Measurements from ENCODE around the gene BRD1. TPM values are rescaled to one million over a fixed set of nuclear protein-coding genes. Genes with fewer than 3 reads are reported as not detected.

BRD1 gene
- total and polyA plus RNA-seq, 9 donors = 13.6 to 45.6 (median 35.8) TPM

DNA sequence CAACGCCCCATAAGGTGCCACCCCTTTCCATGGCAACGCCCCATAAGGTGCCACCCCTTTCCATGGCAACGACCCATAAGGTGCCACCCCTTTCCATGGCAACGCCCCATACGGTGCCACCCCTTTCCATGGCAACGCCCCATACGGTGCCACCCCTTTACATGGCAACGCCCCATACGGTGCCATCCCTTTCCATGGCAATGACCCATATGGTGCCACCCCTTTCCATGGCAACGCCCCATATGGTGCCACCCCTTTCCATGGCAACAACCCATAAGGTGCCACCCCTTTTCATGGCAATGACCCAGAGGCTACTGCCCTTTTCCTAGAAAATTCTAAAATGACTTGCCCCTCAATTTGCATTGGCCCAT lies 72.1 kb downstream of the BRD1 start:
- TF ChIP-seq EP300 (IDR thresholded peaks at IDR 0.05) (no peak), POLR2A (IDR thresholded peaks at IDR 0.05) (no peak)
- TF ChIP-seq, protein P1, sequence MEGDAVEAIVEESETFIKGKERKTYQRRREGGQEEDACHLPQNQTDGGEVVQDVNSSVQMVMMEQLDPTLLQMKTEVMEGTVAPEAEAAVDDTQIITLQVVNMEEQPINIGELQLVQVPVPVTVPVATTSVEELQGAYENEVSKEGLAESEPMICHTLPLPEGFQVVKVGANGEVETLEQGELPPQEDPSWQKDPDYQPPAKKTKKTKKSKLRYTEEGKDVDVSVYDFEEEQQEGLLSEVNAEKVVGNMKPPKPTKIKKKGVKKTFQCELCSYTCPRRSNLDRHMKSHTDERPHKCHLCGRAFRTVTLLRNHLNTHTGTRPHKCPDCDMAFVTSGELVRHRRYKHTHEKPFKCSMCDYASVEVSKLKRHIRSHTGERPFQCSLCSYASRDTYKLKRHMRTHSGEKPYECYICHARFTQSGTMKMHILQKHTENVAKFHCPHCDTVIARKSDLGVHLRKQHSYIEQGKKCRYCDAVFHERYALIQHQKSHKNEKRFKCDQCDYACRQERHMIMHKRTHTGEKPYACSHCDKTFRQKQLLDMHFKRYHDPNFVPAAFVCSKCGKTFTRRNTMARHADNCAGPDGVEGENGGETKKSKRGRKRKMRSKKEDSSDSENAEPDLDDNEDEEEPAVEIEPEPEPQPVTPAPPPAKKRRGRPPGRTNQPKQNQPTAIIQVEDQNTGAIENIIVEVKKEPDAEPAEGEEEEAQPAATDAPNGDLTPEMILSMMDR (IDR thresholded peaks at IDR 0.05) = no peak
- H3K4me1 ChIP-seq (ENCODE audit: insufficient read depth) = no peaks in the 10 kb centered on the region
- H3K27me3 ChIP-seq = no peaks in the 10 kb centered on the region
- no peaks in the 10 kb centered on the region for H3K36me3 ChIP-seq
- DNase-seq = no peak
- no peaks in the 10 kb centered on the region for H3K9me3 ChIP-seq
- H3K4me3 ChIP-seq = no peak overlapping the region
- H3K27ac ChIP-seq = no peak overlapping the region
- 80 to 90% (median 87%) methylated on average over 10 of the region's 10 CpGs for WGBS, 3 donors
- intact Hi-C loops (cut with DNase I) = no loop called here

DNA sequence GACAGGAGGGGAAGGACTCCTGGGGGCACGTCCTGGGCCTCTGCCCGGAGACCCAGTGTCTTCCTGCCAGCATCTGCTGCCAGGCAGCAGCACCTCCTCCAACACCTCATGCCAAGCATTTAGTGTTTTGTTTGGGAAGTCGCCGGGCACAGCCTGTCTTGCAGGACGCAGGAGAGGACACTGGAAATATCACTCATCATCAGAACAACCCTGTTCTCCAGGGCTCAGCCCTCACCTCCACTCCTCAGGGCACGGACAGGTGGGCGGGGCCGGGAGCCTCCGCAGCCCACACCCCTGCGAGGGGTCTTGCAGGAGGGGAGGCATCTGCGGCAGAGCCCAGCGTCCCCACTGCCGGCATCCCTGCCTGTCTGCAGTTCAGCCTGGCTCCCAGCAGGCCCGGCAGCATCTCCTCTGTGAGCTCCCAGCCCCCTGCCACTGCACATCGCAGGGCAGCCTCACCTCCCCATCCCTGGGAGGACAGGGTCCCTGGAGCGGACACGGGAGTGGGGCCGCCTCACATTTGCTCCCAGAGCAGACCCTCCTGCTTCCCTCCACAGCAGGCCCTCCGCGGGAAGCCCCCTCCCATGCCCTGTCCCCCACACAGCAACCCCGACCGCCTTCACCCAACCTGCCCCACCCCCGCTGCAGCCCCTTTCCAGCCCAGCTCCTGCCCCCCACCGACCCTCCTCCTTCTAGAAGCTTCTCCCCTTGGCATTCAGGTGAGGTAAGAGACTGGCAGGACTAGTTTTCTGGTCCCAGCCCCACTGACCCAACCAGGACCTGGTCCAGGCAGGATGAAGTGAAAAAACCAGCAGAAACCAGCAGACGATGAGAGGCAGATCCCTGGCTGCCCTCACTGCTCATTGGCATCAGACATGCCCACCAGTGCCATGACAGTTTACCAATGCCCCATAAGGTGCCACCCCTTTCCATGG lies 72.7 kb downstream of the BRD1 start:
- no peak overlapping the region for H3K4me3 ChIP-seq
- H3K36me3 ChIP-seq = no peaks in the 10 kb centered on the region
- WGBS, 3 donors = 47 to 67% (median 62%) methylated on average over 24 to 25 of the region's 25 CpGs
- no peaks in the 10 kb centered on the region for H3K4me1 ChIP-seq (ENCODE audit: insufficient read depth)
- TF ChIP-seq, protein P1 (IDR thresholded peaks at IDR 0.05) = no peak
- TF ChIP-seq EP300 (IDR thresholded peaks at IDR 0.05) (no peak), POLR2A (IDR thresholded peaks at IDR 0.05) (no peak)
- no peaks in the 10 kb centered on the region for H3K27me3 ChIP-seq
- peak in 1 of 5 donors; percentile 14 for DNase-seq
- intact Hi-C loops (cut with DNase I) = no loop called here
- H3K27ac ChIP-seq = no peak overlapping the region
- H3K9me3 ChIP-seq = no peaks in the 10 kb centered on the region

DNA sequence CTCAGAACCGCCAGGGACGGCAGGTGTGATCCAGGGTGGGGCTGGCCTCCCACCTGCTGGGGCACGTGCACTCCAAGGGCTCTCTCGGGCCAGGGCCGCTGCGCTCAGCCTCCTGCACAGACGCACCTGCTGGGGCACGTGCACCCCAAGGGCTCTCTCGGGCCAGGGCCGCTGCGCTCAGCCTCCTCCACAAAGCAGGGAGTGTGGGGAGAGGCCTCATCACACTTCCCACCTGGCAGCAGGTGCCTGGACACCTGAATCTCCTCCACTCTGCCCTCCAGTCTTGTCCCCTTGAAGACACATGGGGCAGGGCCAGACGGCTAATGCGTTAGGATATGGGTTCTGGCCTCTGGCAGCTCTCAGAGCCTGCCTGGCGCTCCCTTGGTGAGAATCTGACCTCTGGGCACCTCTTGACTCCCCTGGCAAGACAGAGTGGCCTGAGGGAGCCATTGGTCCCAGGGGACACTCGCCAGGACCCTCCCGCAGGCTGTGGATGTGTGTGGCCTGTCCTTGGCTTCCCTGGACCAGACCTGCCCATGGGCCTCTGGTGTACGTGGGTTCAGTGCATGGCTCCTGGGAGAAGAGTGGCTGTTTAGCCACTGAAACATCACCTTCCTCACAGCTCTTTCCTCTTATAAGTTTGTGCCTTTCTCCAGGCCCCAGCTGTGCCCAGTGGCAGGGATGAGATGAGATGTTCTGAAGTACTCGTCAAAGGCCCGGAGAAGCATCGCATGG lies 73.5 kb downstream of the BRD1 start:
- 57 to 66% (median 59%) methylated on average over 20 of the region's 20 CpGs for WGBS, 3 donors
- TF ChIP-seq POLR2A (IDR thresholded peaks at IDR 0.05) (no peak), EP300 (IDR thresholded peaks at IDR 0.05) (no peak)
- TF ChIP-seq, protein P1 (IDR thresholded peaks at IDR 0.05) = no peak
- no peaks in the 10 kb centered on the region for H3K4me1 ChIP-seq (ENCODE audit: insufficient read depth)

DNA sequence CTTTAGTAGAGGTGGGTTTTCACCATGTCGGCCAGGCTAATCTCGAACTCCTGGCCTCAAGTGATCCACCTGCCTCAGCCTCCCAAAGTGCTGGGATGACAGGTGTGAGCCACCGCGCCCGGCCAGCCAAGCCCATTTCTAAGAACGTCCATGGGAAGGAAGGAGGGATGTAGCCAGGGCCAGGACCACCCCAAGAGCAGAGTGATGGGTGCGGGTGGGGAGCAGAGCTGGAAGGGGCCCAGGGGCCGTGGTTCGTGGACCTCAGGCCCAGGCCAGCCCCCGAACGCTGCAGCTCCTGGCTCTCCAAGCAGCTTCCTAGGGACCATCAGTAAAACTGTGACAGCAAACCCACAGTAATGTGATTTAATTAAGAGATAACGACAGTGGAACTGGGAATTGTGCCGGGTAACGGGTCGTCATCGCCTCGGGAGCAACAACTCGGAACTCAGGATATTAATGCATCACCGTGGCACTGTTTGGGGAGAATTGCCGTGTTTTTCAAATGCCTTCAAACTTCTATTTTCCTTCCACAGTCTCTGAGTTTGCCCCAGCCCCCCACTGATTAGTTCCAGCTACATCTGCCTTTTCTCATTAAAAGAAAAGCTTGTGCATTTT lies 74.3 kb downstream of the BRD1 start:
- no peak overlapping the region for H3K27ac ChIP-seq
- H3K9me3 ChIP-seq = no peaks in the 10 kb centered on the region
- H3K27me3 ChIP-seq = no peaks in the 10 kb centered on the region
- TF ChIP-seq EP300 (IDR thresholded peaks at IDR 0.05) (no peak), POLR2A (IDR thresholded peaks at IDR 0.05) (no peak)
- TF ChIP-seq, protein P1 (IDR thresholded peaks at IDR 0.05) = no peak
- intact Hi-C loops (cut with DNase I) = no loop called here
- no peaks in the 10 kb centered on the region for H3K4me1 ChIP-seq (ENCODE audit: insufficient read depth)
- no peak overlapping the region for H3K4me3 ChIP-seq
- 69 to 71% (median 70%) methylated on average over 20 of the region's 20 CpGs for WGBS, 3 donors
- DNase-seq = peak in 1 of 5 donors; percentile 11
- H3K36me3 ChIP-seq = no peaks in the 10 kb centered on the region

More for the DNA sequence above, 73.5 kb downstream of the BRD1 start:
- DNase-seq = peak in 1 of 5 donors; percentile 16
- H3K27ac ChIP-seq = no peak overlapping the region
- no peaks in the 10 kb centered on the region for H3K9me3 ChIP-seq
- intact Hi-C loops (cut with DNase I) = no loop called here
- H3K4me3 ChIP-seq = no peak overlapping the region
- no peaks in the 10 kb centered on the region for H3K27me3 ChIP-seq
- no peaks in the 10 kb centered on the region for H3K36me3 ChIP-seq
